MCF 10A (cell line): ENCODE measurements around the gene EPB42. TPM values are rescaled to one million over a fixed set of nuclear protein-coding genes. Genes with fewer than 3 reads are reported as not detected.

ENCODE experiments used
- BruUV-seq: library from RNA; stranded (reverse); fragments of 400-500 nt; replicated peaks from 2 replicates; lab custom pipeline; 2021; lab: Mats Ljungman, UMichigan
- CTCF ChIA-PET: fragments of 300-600 bp; sonication (Branson Sonifier 250); formaldehyde crosslinking; extraction: SDS; loops from one replicate; lab custom pipeline; 2021; ENCODE audit warnings: antibody characterized with exemption, inconsistent platforms; lab: Yijun Ruan, JAX
- POLR2A ChIA-PET: fragments of 300-600, 350-650 bp; sonication (Branson Sonifier 250); formaldehyde crosslinking; extraction: SDS; loops from one replicate; lab custom pipeline; 2020; ENCODE audit warnings: antibody characterized with exemption, inconsistent platforms; lab: Yijun Ruan, JAX
- DNase-seq: peaks from one replicate; pipeline ENCODE4 v3.0.0-alpha.2; 2018; ENCODE audit not compliant: unreplicated experiment
- H3K27ac Mint-ChIP-seq: one replicate; pipeline ENCODE4 v1.8.0; 2022; ENCODE audit warnings: mild to moderate bottlenecking, low read depth, mixed read lengths; ENCODE audit not compliant: unreplicated experiment
- H3K27me3 Mint-ChIP-seq: one replicate; pipeline ENCODE4 v1.8.0; 2022; ENCODE audit warnings: mixed read lengths; ENCODE audit not compliant: insufficient read depth, unreplicated experiment
- H3K36me3 Mint-ChIP-seq: one replicate; pipeline ENCODE4 v1.8.0; 2022; ENCODE audit warnings: mild to moderate bottlenecking, moderate library complexity, mixed read lengths; ENCODE audit not compliant: insufficient read depth, unreplicated experiment
- H3K4me1 Mint-ChIP-seq: one replicate; pipeline ENCODE4 v1.8.0; 2022; ENCODE audit warnings: mixed read lengths; ENCODE audit not compliant: insufficient read depth, unreplicated experiment
- H3K4me3 Mint-ChIP-seq: one replicate; pipeline ENCODE4 v1.8.0; 2022; ENCODE audit warnings: mild to moderate bottlenecking, moderate library complexity, mixed read lengths; ENCODE audit not compliant: unreplicated experiment
- H3K9me3 Mint-ChIP-seq: one replicate; pipeline ENCODE4 v1.8.0; 2022; ENCODE audit warnings: mixed read lengths; ENCODE audit not compliant: unreplicated experiment
- intact Hi-C: fragments of 100-400 bp; cut with micrococcal nuclease; formaldehyde crosslinking; loops from 2 replicates; pipeline ENCODE4 v1.14.1; 2022
- total RNA-seq: library from RNA; stranded (reverse); gene quantifications from 2 replicates; pipeline ENCODE4 v1.2.3, GENCODE V29; 2022
- TF ChIP-seq, protein P1 (sequence below): fragments of 200-600 bp; IDR thresholded peaks from one replicate; pipeline ENCODE4 v1.8.0; 2022; ENCODE audit warnings: antibody characterized with exemption, mild to moderate bottlenecking; ENCODE audit not compliant: unreplicated experiment

The EPB42 gene
- total RNA-seq, 1 experiment from 2014 or later = not detected

DNA sequence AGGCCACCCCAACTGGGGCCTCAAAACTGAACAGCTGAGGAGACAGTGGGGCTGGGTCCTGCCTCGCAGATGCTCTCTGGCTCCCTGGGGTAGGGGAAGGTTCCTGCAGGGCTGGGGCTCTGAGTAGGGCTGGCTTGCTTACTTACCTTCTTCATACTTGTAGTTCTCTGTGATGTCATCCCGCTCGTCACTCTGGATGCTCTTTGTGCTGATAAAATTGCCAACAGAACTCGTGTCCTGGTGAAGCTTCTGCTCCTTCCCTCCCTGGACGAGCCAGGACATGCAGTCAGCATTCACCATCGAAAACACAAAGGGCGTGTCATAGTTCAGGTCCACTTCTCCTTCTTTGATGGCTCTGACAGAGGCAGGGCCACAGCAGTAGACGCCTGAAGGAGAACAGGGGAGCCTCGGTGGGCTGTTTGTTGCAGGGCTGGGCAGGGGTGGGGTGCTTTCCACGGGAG is 17.9 kb upstream of the EPB42 start:
- DNase-seq = peak; percentile 31
- intact Hi-C loops = no loop called here
- peaks cover 10% of the 10 kb centered on the region for H3K27me3 Mint-ChIP-seq
- H3K36me3 Mint-ChIP-seq = peaks cover 5% of the 10 kb centered on the region
- no peaks in the 10 kb centered on the region for H3K9me3 Mint-ChIP-seq
- TF ChIP-seq, protein P1, sequence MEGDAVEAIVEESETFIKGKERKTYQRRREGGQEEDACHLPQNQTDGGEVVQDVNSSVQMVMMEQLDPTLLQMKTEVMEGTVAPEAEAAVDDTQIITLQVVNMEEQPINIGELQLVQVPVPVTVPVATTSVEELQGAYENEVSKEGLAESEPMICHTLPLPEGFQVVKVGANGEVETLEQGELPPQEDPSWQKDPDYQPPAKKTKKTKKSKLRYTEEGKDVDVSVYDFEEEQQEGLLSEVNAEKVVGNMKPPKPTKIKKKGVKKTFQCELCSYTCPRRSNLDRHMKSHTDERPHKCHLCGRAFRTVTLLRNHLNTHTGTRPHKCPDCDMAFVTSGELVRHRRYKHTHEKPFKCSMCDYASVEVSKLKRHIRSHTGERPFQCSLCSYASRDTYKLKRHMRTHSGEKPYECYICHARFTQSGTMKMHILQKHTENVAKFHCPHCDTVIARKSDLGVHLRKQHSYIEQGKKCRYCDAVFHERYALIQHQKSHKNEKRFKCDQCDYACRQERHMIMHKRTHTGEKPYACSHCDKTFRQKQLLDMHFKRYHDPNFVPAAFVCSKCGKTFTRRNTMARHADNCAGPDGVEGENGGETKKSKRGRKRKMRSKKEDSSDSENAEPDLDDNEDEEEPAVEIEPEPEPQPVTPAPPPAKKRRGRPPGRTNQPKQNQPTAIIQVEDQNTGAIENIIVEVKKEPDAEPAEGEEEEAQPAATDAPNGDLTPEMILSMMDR = no peak
- ChIA-PET CTCF (interaction anchor here (0.6 to 1.1 kb wide), 3 partner anchors 9 to 1341 kb away, joined by 3 to 4 read pairs (median 3); no protein-coding TSS in a partner anchor), POLR2A (interaction anchor here (0.6 to 1.1 kb wide), 3 partner anchors 13 to 133 kb away, joined by 3 to 4 read pairs (median 3); partner anchors contain the start of genes TGM5 and UBR1)
- no peak overlapping the region for H3K4me3 Mint-ChIP-seq
- no TSS peak for BruUV-seq
- no peaks in the 10 kb centered on the region for H3K4me1 Mint-ChIP-seq
- no peak overlapping the region for H3K27ac Mint-ChIP-seq

DNA sequence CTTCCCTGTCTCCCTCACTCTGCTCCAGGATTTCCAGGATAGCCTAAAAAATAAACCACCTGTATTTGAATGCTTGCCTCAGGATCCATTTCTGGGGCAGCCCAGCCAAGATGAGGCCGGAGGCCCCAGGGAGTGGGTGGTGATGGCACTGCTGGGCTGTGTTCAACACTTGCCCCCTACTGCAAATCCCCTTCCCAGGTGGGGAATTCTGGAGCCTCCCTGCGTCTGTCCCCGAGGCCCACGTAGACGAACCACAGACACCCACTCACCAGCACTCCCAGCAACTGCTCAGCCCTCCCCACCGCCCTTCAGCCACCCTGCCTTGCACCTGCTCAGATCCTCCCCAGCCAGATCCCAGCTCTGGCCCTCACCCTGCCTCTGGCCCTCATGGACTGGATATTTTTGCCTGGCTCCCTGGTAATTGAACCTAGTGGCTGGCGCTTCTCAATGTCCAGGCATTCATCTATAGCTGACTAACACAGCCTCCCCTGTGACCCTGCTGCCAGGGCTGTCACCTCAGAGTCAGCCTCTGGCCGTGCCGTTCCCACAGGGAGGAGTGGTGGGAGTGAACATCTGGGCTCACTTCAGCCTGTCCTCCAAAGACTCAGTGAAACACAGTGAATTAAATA is 17.1 kb upstream of the EPB42 start:
- intact Hi-C loops = no loop called here
- POLR2A ChIA-PET = interaction anchor here (0.6 to 1.1 kb wide), 3 partner anchors 12 to 132 kb away, joined by 3 to 4 read pairs (median 3); partner anchors contain the start of genes TGM5 and UBR1
- Mint-ChIP-seq H3K9me3 (no peaks in the 10 kb centered on the region), H3K4me1 (no peaks in the 10 kb centered on the region), H3K36me3 (peaks cover 5% of the 10 kb centered on the region), H3K27ac (peak overlapping the region; percentile 36), H3K27me3 (peaks cover 10% of the 10 kb centered on the region), H3K4me3 (no peak overlapping the region)
- no TSS peak for BruUV-seq
- TF ChIP-seq, protein P1 = no peak
- CTCF ChIA-PET = interaction anchor here (0.7 to 1.5 kb wide), 2 partner anchors 9 to 12 kb away, joined by 3 to 8 read pairs; no protein-coding TSS in a partner anchor
- DNase-seq = no peak

DNA sequence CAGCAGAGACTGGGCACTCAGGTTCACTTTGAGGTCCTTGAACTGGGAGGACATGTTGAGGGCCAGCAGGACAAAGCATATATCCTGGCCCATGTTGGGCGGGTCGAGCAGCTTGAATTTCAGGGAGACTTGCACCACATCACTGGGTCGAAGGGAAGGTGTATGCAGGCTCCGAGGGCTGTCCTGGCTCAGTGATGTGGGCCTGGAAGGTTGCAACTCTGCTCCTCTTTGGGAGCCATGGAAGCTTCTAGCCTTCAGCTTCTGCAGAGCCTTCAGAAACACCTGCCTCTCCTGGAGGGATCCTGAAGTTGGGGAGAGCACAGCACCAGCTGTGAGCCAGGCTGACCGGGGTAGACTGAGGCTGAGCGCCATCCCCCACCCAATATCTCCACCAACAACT is 14.7 kb upstream of the EPB42 start:
- Mint-ChIP-seq H3K4me3 (no peak overlapping the region), H3K27ac (no peak overlapping the region), H3K4me1 (no peaks in the 10 kb centered on the region), H3K9me3 (no peaks in the 10 kb centered on the region), H3K27me3 (peaks cover 10% of the 10 kb centered on the region), H3K36me3 (peaks cover 5% of the 10 kb centered on the region)
- TF ChIP-seq, protein P1 = no peak
- intact Hi-C loops = no loop called here
- POLR2A ChIA-PET = no interaction called here
- BruUV-seq = no TSS peak
- no peak for DNase-seq
- CTCF ChIA-PET = interaction anchor here (1.2 to 1.9 kb wide), 2 partner anchors 10 to 50 kb away, joined by 5 to 9 read pairs; no protein-coding TSS in a partner anchor

DNA sequence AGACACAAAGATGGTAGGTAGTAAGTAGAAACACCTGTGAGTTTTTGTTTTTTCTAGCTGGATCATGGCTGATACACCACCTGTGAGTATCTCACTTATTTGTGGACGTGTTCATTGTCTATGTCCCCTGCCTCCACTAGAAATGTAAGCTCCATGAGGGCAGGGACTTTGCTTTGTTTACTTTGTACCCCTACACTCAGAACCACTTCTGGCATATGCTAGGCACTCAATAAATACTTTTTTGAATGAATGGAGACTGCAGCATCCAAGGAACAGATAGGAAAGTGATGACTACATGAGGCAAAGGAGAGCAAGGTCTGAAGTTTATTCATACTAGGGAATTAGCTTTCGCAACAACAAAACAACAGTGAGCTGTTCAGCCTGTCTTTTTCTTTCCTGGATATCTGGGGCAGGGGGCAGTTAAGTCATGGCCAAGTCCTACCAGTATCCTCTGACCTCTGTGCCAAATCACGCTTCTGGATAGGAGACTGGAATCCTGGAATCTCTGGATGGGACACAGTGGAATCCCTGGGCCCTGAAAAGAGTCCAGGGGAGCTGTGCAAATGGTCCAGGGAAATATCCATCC is 11.6 kb upstream of the EPB42 start:
- no peaks in the 10 kb centered on the region for H3K9me3 Mint-ChIP-seq

More for the DNA sequence above, 11.6 kb upstream of the EPB42 start:
- no TSS peak for BruUV-seq
- intact Hi-C loops = no loop called here
- Mint-ChIP-seq H3K27ac (no peak overlapping the region), H3K36me3 (no peaks in the 10 kb centered on the region), H3K4me1 (no peaks in the 10 kb centered on the region), H3K4me3 (no peak overlapping the region), H3K27me3 (peaks cover 10% of the 10 kb centered on the region)
- no peak for DNase-seq
- POLR2A ChIA-PET = interaction anchor here (1.0 kb wide), 1 partner anchor 13 kb away, joined by 3 read pairs; no protein-coding TSS in a partner anchor
- CTCF ChIA-PET = interaction anchor here (1.3 to 1.4 kb wide), 2 partner anchors 19 to 53 kb away, joined by 4 to 11 read pairs; no protein-coding TSS in a partner anchor
- TF ChIP-seq, protein P1 = no peak
